K562 (cell line): ENCODE results near the gene FGD6. TPM values are rescaled to one million over a fixed set of nuclear protein-coding genes. Genes with fewer than 3 reads are reported as not detected.

Experiments
- ATAC-seq: fragments of 200-7000 bp; cut with Tn5 transposase; 3 replicates; pipeline ENCODE4 v1.9.1; 2020; ENCODE audit warnings: moderate library complexity
- BruUV-seq: library from RNA; stranded (reverse); fragments of 400-500 nt; replicated peaks from 2 replicates; lab custom pipeline; 2021; lab: Mats Ljungman, UMichigan
- CTCF ChIA-PET: fragments of 300-600 bp; formaldehyde crosslinking; extraction: SDS; loops from one replicate; lab custom pipeline; 2021; ENCODE audit warnings: low intra/inter-chr PET ratio; lab: Yijun Ruan, JAX
- POLR2A ChIA-PET: fragments of 300-600, 350-650 bp; sonication (Branson Sonifier 250); formaldehyde crosslinking; extraction: SDS; loops from one replicate; lab custom pipeline; 2021; ENCODE audit warnings: antibody characterized with exemption, inconsistent platforms; lab: Yijun Ruan, JAX
- DNase-seq, 4 experiments: peaks; one replicate each; pipeline versions ENCODE4 v3.0.0 to v3.0.0-alpha.2; 2011 to 2018; ENCODE audit warnings: low spot score in 3 of 4, mixed read lengths in 3 of 4; ENCODE audit errors: extremely low read depth in 1 of 4
- FAIRE-seq: peaks from 2 replicates; lab custom pipeline; 2011; peaks lifted over from hg19 to GRCh38; lab: Jason Lieb, UNC
- H2AFZ ChIP-seq: 2 replicates; pipeline ENCODE4 v1.6.0; 2011; ENCODE audit warnings: low read depth, low read length, control low read depth, inconsistent platforms
- H3K27ac ChIP-seq: fragments of 200-600 bp; 3 replicates; pipeline ENCODE4 v1.8.0; 2011; ENCODE audit warnings: low read depth, mild to moderate bottlenecking, control low read depth, inconsistent platforms, low read length, moderate library complexity, mixed read lengths; ENCODE audit errors: extremely low read depth
- H3K27me3 ChIP-seq, 2 experiments: fragments of 300-600 bp in 1 of 2; 2 replicates in 1 of 2; 3 replicates in 1 of 2; pipeline versions ENCODE4 v1.6.0 to v1.8.0; 2011; ENCODE audit warnings: inconsistent platforms in 2 of 2, low read length in 2 of 2, mild to moderate bottlenecking in 1 of 2, mixed read lengths in 1 of 2, moderate library complexity in 1 of 2; ENCODE audit not compliant: control insufficient read depth in 2 of 2, insufficient read depth in 2 of 2
- H3K36me3 ChIP-seq: fragments of 300-600 bp; 3 replicates; pipeline ENCODE4 v1.8.0; 2011; ENCODE audit warnings: mild to moderate bottlenecking, low read length, inconsistent platforms; ENCODE audit not compliant: control insufficient read depth, insufficient read depth
- H3K4me1 ChIP-seq, 2 experiments: fragments of 200-600 bp in 1 of 2; replicated peaks in 1 of 2; 2 replicates in 1 of 2; 3 replicates in 1 of 2; pipeline versions ENCODE4 v1.5.1 to v1.8.0; 2011; ENCODE audit warnings: inconsistent platforms in 2 of 2, low read length in 2 of 2, mild to moderate bottlenecking in 1 of 2, mixed read lengths in 1 of 2, moderate library complexity in 1 of 2; ENCODE audit not compliant: control insufficient read depth in 2 of 2, insufficient read depth in 2 of 2
- H3K4me2 ChIP-seq: 2 replicates; pipeline ENCODE4 v1.6.1; 2011; ENCODE audit warnings: low read length, control low read depth, inconsistent platforms, mixed read lengths; ENCODE audit not compliant: insufficient read depth
- H3K4me3 ChIP-seq: fragments of 200-600 bp; sonication (generic), shearing (Covaris generic); 2 replicates; pipeline ENCODE4 v1.5.1; 2016; ENCODE audit warnings: control low read depth, inconsistent platforms
- H3K79me2 ChIP-seq: fragments of 200-600 bp; 3 replicates; pipeline ENCODE4 v1.8.0; 2011; ENCODE audit warnings: low read length, inconsistent platforms; ENCODE audit not compliant: control insufficient read depth, insufficient read depth
- H3K9ac ChIP-seq, 2 experiments: 2 replicates each; pipeline versions ENCODE4 v1.6.0 to v1.6.1; 2011; ENCODE audit warnings: low read depth in 2 of 2, low read length in 2 of 2, control low read depth in 1 of 2, inconsistent platforms in 1 of 2, mild to moderate bottlenecking in 1 of 2, mixed read lengths in 1 of 2; ENCODE audit not compliant: insufficient read depth in 1 of 2
- H3K9me1 ChIP-seq: one replicate; pipeline ENCODE4 v1.6.0; 2011; ENCODE audit warnings: inconsistent platforms, mild to moderate bottlenecking, low read length, moderate library complexity; ENCODE audit not compliant: control insufficient read depth, insufficient read depth
- H3K9me3 ChIP-seq: replicated peaks from 2 replicates; pipeline ENCODE4 v1.5.1; 2011; ENCODE audit warnings: low read depth, low read length, inconsistent platforms; ENCODE audit not compliant: control insufficient read depth, insufficient read depth
- H4K20me1 ChIP-seq: replicated peaks from 2 replicates; pipeline ENCODE4 v1.6.1; 2011; ENCODE audit warnings: low read length, inconsistent platforms, mixed read lengths; ENCODE audit not compliant: control insufficient read depth, insufficient read depth
- EHMT2 ChIP-seq: fragments of 450-650 bp; IDR thresholded peaks from 2 replicates; pipeline ENCODE4 v1.6.1; 2018; ENCODE audit warnings: antibody characterized with exemption
- GMEB1 ChIP-seq: fragments of 250-450 bp; sonication (Bioruptor Pico); IDR thresholded peaks from 2 replicates; pipeline ENCODE4 v1.4.0; 2020; ENCODE audit warnings: mild to moderate bottlenecking
- NCOA6 ChIP-seq: fragments of 450-650 bp; IDR thresholded peaks from 2 replicates; pipeline ENCODE4 v1.6.1; 2017; ENCODE audit warnings: mild to moderate bottlenecking
- SLC30A9 ChIP-seq: fragments of 250-450 bp; sonication (Bioruptor Pico); IDR thresholded peaks from 2 replicates; pipeline ENCODE4 v1.8.0; 2022; ENCODE audit warnings: mild to moderate bottlenecking, moderate library complexity
- ZKSCAN3 ChIP-seq: fragments of 250-450 bp; sonication (Bioruptor Pico); IDR thresholded peaks from 2 replicates; pipeline ENCODE4 v1.4.0; 2020
- ZNF407 ChIP-seq: fragments of 450-650 bp; IDR thresholded peaks from 2 replicates; pipeline ENCODE4 v1.6.1; 2016; ENCODE audit warnings: low read depth
- WGBS: fragments of 100-300 bp; shearing (Covaris generic); methylation state at CpG from one replicate; pipeline ENCODE4 v1.1.6; 2016; ENCODE audit warnings: low coverage, mixed read lengths; ENCODE audit not compliant: insufficient coverage; ENCODE audit errors: missing lambda C conversion rate; 5-methylcytosine and 5-hydroxymethylcytosine counted together
- in situ Hi-C: fragments of 300-500 bp; cut with MboI; formaldehyde crosslinking; loops from 4 replicates; pipeline ENCODE4 v1.15.0; 2018; ENCODE audit warnings: inconsistent platforms, mixed read lengths
- intact Hi-C: fragments of 100-400 bp; cut with micrococcal nuclease; formaldehyde crosslinking; loops from 2 replicates; pipeline ENCODE4 v1.14.2; 2022
- polyA plus RNA-seq, 8 experiments: library from polyadenylated mRNA; depleted of rRNA in 4 of 8; stranded (reverse) in 5 of 8; unstranded in 3 of 8; fragments of >200 nt; fragmentation: Nextera tagmentation in 2 of 8; fragmentation: Illumina TruSeq in 1 of 8; extraction: Ambion mirVana in 2 of 8; extraction: Trizol in 1 of 8; gene quantifications; 2 replicates each; pipeline versions ENCODE4 v1.2.1 to v1.2.3, GENCODE V29; 2011 to 2014; ENCODE audit warnings: inconsistent platforms in 1 of 8, missing spikeins in 1 of 8
- total RNA-seq, 7 experiments: library from RNA; depleted of rRNA in 6 of 7; stranded (reverse); fragments of >200 nt in 6 of 7; fragmentation: Illumina TruSeq in 2 of 7; extraction: Trizol in 2 of 7; gene quantifications; 2 replicates each; pipeline versions ENCODE4 v1.2.1 to v1.2.3, GENCODE V29; 2011 to 2021; ENCODE audit warnings: low replicate concordance in 1 of 7
- TF ChIP-seq, protein P1 (sequence below): fragments of 250-450 bp; sonication (Bioruptor Pico); IDR thresholded peaks from 2 replicates; pipeline ENCODE4 v1.5.0; 2021; ENCODE audit warnings: mild to moderate bottlenecking, moderate library complexity

Gene FGD6
- total and polyA plus RNA-seq, 9 of the 15 experiments (the other 6 are each of a cell fraction or from before 2014, with no cell fraction given), result 1.5 to 11.1 (median 5.8) TPM

DNA sequence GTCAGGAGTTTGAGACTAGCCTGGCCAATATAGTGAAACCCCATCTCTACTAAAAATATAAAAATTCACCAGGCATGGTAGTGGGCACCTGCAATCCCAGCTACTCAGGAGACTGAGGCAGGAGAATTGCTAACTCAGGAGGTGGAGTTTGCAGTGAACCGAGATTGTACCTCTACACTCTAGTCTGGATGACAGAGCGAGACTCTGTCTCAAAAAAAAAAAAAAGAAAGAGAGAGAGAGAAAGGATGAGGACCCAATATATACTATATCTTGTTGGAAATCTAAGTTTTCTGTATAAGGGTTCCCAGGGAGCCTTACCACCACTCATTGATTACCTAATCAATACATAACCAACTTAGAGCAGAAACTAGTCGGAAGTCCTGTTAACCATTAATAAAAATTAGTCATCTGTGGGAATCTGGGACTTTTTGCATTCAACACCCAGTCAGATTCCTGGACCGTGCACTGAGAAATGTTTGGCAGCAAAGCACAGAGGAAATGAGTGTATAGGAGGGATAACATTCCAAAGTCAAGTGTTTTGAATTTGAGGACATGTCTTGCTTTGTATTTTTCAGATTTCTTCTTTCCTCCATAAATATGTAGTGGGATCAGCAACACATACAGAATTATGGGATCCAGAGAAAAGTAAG is 99.0 kb downstream of the FGD6 start:
- H4K20me1 ChIP-seq, result no peaks in the 10 kb centered on the region
- ChIA-PET CTCF (interaction anchor here (0.6 to 2.6 kb wide), 3 partner anchors 99 to 218 kb away, joined by 3 to 32 read pairs (median 3); partner anchors contain the start of genes FGD6 and VEZT), POLR2A (interaction anchor here (1.1 kb wide), 1 partner anchor 218 kb away, joined by 5 read pairs; no protein-coding TSS in a partner anchor)
- H2AFZ ChIP-seq, result no peak overlapping the region
- BruUV-seq, result no TSS peak
- H3K9ac ChIP-seq, result no peak overlapping the region
- in situ Hi-C loops, result loop anchor here (5.0 kb wide), 1 partner anchor 414 kb away; no protein-coding TSS in a partner anchor
- WGBS, result 55% methylated on average over 4 of the region's 4 CpGs
- H3K4me1 ChIP-seq, result no peaks in the 10 kb centered on the region; a peak in 1 of 5 replicates
- H3K36me3 ChIP-seq, result no peaks in the 10 kb centered on the region
- DNase-seq (no peak), ATAC-seq (no peak), FAIRE-seq (no peak)
- H3K4me3 ChIP-seq, result no peak overlapping the region
- H3K9me1 ChIP-seq, result no peaks in the 10 kb centered on the region
- no peaks in the 10 kb centered on the region for H3K27me3 ChIP-seq
- no peak overlapping the region for H3K4me2 ChIP-seq
- H3K9me3 ChIP-seq, result no peaks in the 10 kb centered on the region
- intact Hi-C loops, result no loop called here
- H3K79me2 ChIP-seq, result no peaks in the 10 kb centered on the region
- H3K27ac ChIP-seq, result no peak overlapping the region
- TF ChIP-seq ZKSCAN3 (CRISPR knock-in tag) (no peak), SLC30A9 (CRISPR knock-in tag) (no peak), GMEB1 (CRISPR knock-in tag) (no peak), EHMT2 (no peak), ZNF407 (no peak), NCOA6 (no peak)
- TF ChIP-seq, protein P1, sequence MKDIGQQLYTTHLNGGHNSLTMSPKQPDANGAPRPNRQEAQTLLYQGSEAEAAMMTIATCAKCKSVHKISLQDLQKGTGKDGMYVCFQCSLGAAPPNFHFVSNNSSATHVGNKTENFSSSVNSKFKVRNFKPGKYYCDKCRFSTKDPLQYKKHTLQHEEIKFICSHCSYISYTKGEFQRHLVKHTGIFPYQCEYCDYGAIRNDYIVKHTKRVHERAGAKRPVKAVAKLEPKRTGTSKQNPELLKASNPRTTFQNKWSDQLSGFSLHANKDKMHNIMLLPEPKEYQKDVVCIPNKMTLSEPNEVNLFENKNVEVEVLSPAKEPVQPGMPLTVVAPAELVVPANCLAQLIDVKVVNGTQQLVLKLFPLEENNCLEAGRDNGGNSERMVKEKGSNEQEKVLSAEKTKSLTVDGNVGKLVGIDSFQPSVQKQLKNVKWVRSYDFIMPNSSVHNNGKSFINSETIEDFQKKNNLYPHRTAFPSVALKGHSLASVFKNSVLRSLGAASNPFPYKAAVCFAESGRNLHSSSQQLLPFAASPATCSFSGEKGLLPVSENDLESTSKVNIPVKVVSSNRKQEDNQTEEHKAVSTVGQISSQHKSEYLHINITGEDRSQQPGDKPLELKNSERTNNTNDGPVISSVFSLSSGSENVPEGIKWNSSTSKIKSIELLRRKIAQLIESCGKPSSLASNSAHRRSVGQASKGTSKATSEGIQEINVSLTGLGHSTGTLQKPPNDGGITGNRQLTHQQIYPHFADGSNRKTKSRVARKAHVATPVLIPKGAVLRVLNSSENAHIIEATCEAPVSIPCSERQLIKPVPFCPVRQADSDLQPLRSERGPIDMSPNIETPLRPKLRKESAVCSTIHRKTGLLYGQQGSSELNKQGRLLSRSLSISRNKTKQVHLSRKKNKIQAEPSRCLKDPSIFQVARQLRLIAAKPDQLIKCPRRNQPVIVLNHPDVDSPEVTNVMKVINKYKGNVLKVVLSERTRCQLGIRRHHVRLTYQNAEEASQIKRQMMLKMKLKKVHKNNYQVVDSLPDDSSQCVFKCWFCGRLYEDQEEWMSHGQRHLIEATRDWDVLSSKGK (CRISPR knock-in tag), result no peak
